ENCODE data around the gene CELF4.

DNA sequence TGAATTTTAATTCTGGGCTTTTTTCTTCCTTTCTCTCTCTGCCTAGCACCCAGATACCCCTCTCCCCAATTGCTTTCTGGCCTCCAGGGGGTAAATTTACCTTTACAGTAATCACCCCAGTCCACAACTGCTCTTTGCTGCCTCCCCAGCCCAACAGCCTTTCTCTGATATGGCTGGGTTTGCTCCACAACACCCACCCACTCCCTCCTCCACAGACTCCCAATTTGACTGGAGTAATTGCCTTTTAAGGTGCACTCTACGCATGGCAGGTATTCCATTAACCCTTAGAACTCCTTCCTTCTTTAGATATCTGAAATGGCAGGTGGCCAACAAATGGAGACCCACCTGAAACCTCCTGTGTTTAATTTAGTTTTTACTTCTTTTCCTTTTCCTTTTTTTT lies 3.6 kb downstream of the CELF4 start:
- no peak for TF ChIP-seq POLR2AphosphoS5 (IDR thresholded peaks at IDR 0.05; ENCODE audit: borderline replicate concordance, low read depth, low read length)
- TF ChIP-seq EZH2 (IDR thresholded peaks at IDR 0.05): no peak

Measured in SK-N-MC (cell line).